GM04504 (cell line): ENCODE results near the gene LIPM.
A peak's percentile ranks its signal among the peaks of the same experiment; 100 is the strongest.
"Not testable (repeated sequence)": the region's sequence is repeated elsewhere in the genome, so short reads cannot be mapped to it uniquely, and the experiment has no call there.

Experiments
- DNase-seq: peaks from one replicate; pipeline ENCODE4 v3.0.0-alpha.2; 2012; ENCODE audit warnings: low read depth

Gene LIPM

GRCh38 chr10:88803641-88804040 is 1.1 kb downstream of the LIPM start:
- no peak for DNase-seq

GRCh38 chr10:88804083-88804812 is 1.7 kb downstream of the LIPM start:
- no peak for DNase-seq

- no peak for DNase-seq
Observed at GRCh38 chr10:88805361-88805760, 2.8 kb downstream of the LIPM start.

- DNase-seq = no peak
Observed at GRCh38 chr10:88805924-88806323, 3.4 kb downstream of the LIPM start.

GRCh38 chr10:88809621-88810020 is 7.1 kb downstream of the LIPM start:
- DNase-seq = no peak

GRCh38 chr10:88810196-88810961 is 7.8 kb downstream of the LIPM start:
- peak; percentile 46 for DNase-seq

- DNase-seq = no peak
Observed at GRCh38 chr10:88813200-88813599, 10.7 kb downstream of the LIPM start.

GRCh38 chr10:88819290-88819689 is 16.8 kb downstream of the LIPM start:
- DNase-seq = no peak

GRCh38 chr10:88820748-88821401 is 18.3 kb downstream of the LIPM start:
- DNase-seq = peak; percentile 79

- no peak for DNase-seq
Observed at GRCh38 chr10:88826388-88826787, 23.9 kb downstream of the LIPM start.

GRCh38 chr10:88827671-88828070 is 25.1 kb downstream of the LIPM start:
- DNase-seq = no peak

GRCh38 chr10:88828310-88828709 is 25.8 kb downstream of the LIPM start:
- no peak for DNase-seq

- no peak for DNase-seq
Observed at GRCh38 chr10:88830643-88831268, 28.2 kb downstream of the LIPM start.

- DNase-seq = no peak
Observed at GRCh38 chr10:88831709-88832108, 29.2 kb downstream of the LIPM start.

- DNase-seq = no peak
Observed at GRCh38 chr10:88832376-88832775, 29.8 kb downstream of the LIPM start.

GRCh38 chr10:88833156-88833555 is 30.6 kb downstream of the LIPM start:
- no peak for DNase-seq

GRCh38 chr10:88833723-88834122 is 31.2 kb downstream of the LIPM start:
- DNase-seq = no peak

- peak; percentile 74 for DNase-seq
Observed at GRCh38 chr10:88835096-88835909, 32.8 kb downstream of the LIPM start.

GRCh38 chr10:88835910-88836221 is 33.3 kb downstream of the LIPM start:
- no peak for DNase-seq

GRCh38 chr10:88837632-88838031 is 35.1 kb downstream of the LIPM start:
- not testable (repeated sequence) for DNase-seq

- DNase-seq = no peak
Observed at GRCh38 chr10:88838766-88839350, 36.3 kb downstream of the LIPM start.
